Measurements from ENCODE around the gene GH2. TPM values are rescaled to one million over a fixed set of nuclear protein-coding genes. Genes with fewer than 3 reads are reported as not detected.

Gene GH2
- total RNA-seq, 1 experiment from 2014 or later = not detected

- no TSS peak for BruUV-seq (replicated peaks)
- Histone ChIP-seq H3K9me3 (ENCODE audit: low read length) (no peaks in the 10 kb centered on the region), H3K9me2 (replicated peaks; ENCODE audit: low read length) (no peaks in the 10 kb centered on the region), H2AFZ (ENCODE audit: low read length) (no peak overlapping the region), H4K20me1 (ENCODE audit: low read length) (peaks cover 23% of the 10 kb centered on the region), H3K79me2 (ENCODE audit: low read length) (peaks cover 37% of the 10 kb centered on the region), H3K4me3 (ENCODE audit: low read length) (no peak overlapping the region), H3K4me1 (ENCODE audit: insufficient read depth, low read length) (peaks cover 13% of the 10 kb centered on the region), H3K4me2 (ENCODE audit: low read length) (no peak overlapping the region), H3K27ac (ENCODE audit: low read length) (no peak overlapping the region), H3K36me3 (ENCODE audit: low read depth, low read length) (peaks cover 78% of the 10 kb centered on the region), H3K9ac (ENCODE audit: low read length) (no peak overlapping the region), H3F3A (ENCODE audit: low read length, unreplicated experiment) (no peaks in the 10 kb centered on the region), H3K27me3 (ENCODE audit: low read length) (no peaks in the 10 kb centered on the region)
- TF ChIP-seq CTCF (conservative IDR thresholded peaks at IDR 0.05; ENCODE audit: low read depth, low read length) (no peak), EZH2phosphoT487 (IDR thresholded peaks at IDR 0.05; ENCODE audit: borderline replicate concordance, low read length) (no peak), EZH2 (IDR thresholded peaks at IDR 0.05; ENCODE audit: low read length, unreplicated experiment) (no peak)
- intact Hi-C loops (cut with micrococcal nuclease) = no loop called here
- ATAC-seq = no peak
- DNase-seq = no peak
- POLR2A ChIA-PET (ENCODE audit: unreplicated experiment) = interaction anchor here (0.7 kb wide), 1 partner anchor 34 kb away, joined by 5 read pairs; no protein-coding TSS in a partner anchor
- CTCF ChIA-PET = no interaction called here
Measured at GRCh38 chr17:63832014-63832413, 49.7 kb downstream of the GH2 start.

- no peaks in the 10 kb centered on the region for H3K9me3 ChIP-seq (ENCODE audit: low read length)
- H2AFZ ChIP-seq (ENCODE audit: low read length) = no peak overlapping the region
- no peak overlapping the region for H3K27ac ChIP-seq (ENCODE audit: low read length)
- BruUV-seq (replicated peaks) = no TSS peak
- H3K4me1 ChIP-seq (ENCODE audit: insufficient read depth, low read length) = peaks cover 13% of the 10 kb centered on the region
- no peaks in the 10 kb centered on the region for H3K9me2 ChIP-seq (replicated peaks; ENCODE audit: low read length)
- no peaks in the 10 kb centered on the region for H3K27me3 ChIP-seq (ENCODE audit: low read length)
- ChIA-PET POLR2A (ENCODE audit: unreplicated experiment) (interaction anchor here (0.7 kb wide), 1 partner anchor 34 kb away, joined by 5 read pairs; no protein-coding TSS in a partner anchor), CTCF (no interaction called here)
- TF ChIP-seq EZH2phosphoT487 (IDR thresholded peaks at IDR 0.05; ENCODE audit: borderline replicate concordance, low read length) (no peak), CTCF (conservative IDR thresholded peaks at IDR 0.05; ENCODE audit: low read depth, low read length) (no peak), EZH2 (IDR thresholded peaks at IDR 0.05; ENCODE audit: low read length, unreplicated experiment) (no peak)
- intact Hi-C loops (cut with micrococcal nuclease) = no loop called here
- peaks cover 23% of the 10 kb centered on the region for H4K20me1 ChIP-seq (ENCODE audit: low read length)
- H3K36me3 ChIP-seq (ENCODE audit: low read depth, low read length) = peaks cover 73% of the 10 kb centered on the region
- H3K79me2 ChIP-seq (ENCODE audit: low read length) = peaks cover 35% of the 10 kb centered on the region
- H3K4me2 ChIP-seq (ENCODE audit: low read length) = no peak overlapping the region
- H3K4me3 ChIP-seq (ENCODE audit: low read length) = no peak overlapping the region
- H3K9ac ChIP-seq (ENCODE audit: low read length) = no peak overlapping the region
- H3F3A ChIP-seq (ENCODE audit: low read length, unreplicated experiment) = no peaks in the 10 kb centered on the region
- ATAC-seq (no peak), DNase-seq (no peak)
Measured at GRCh38 chr17:63831505-63831904, 50.2 kb downstream of the GH2 start.

GRCh38 chr17:63830904-63831491 lies 50.7 kb downstream of the GH2 start:
- peaks cover 14% of the 10 kb centered on the region for H3K4me1 ChIP-seq (ENCODE audit: insufficient read depth, low read length)
- TF ChIP-seq EZH2phosphoT487 (IDR thresholded peaks at IDR 0.05; ENCODE audit: borderline replicate concordance, low read length) (no peak), EZH2 (IDR thresholded peaks at IDR 0.05; ENCODE audit: low read length, unreplicated experiment) (no peak), CTCF (conservative IDR thresholded peaks at IDR 0.05; ENCODE audit: low read depth, low read length) (no peak)
- H4K20me1 ChIP-seq (ENCODE audit: low read length) = peaks cover 25% of the 10 kb centered on the region
- DNase-seq (no peak), ATAC-seq (no peak)
- no peaks in the 10 kb centered on the region for H3K9me3 ChIP-seq (ENCODE audit: low read length)
- no peak overlapping the region for H3K9ac ChIP-seq (ENCODE audit: low read length)
- POLR2A ChIA-PET (ENCODE audit: unreplicated experiment) = interaction anchor here (0.7 kb wide), 1 partner anchor 33 kb away, joined by 5 read pairs; no protein-coding TSS in a partner anchor
- intact Hi-C loops (cut with micrococcal nuclease) = no loop called here
- no peaks in the 10 kb centered on the region for H3F3A ChIP-seq (ENCODE audit: low read length, unreplicated experiment)
- H3K4me3 ChIP-seq (ENCODE audit: low read length) = no peak overlapping the region
- no peak overlapping the region for H3K27ac ChIP-seq (ENCODE audit: low read length)
- no peaks in the 10 kb centered on the region for H3K27me3 ChIP-seq (ENCODE audit: low read length)
- peaks cover 40% of the 10 kb centered on the region for H3K79me2 ChIP-seq (ENCODE audit: low read length)
- peaks cover 72% of the 10 kb centered on the region for H3K36me3 ChIP-seq (ENCODE audit: low read depth, low read length)
- H3K9me2 ChIP-seq (replicated peaks; ENCODE audit: low read length) = no peaks in the 10 kb centered on the region
- no peak overlapping the region for H2AFZ ChIP-seq (ENCODE audit: low read length)
- CTCF ChIA-PET = no interaction called here
- no peak overlapping the region for H3K4me2 ChIP-seq (ENCODE audit: low read length)
- no TSS peak for BruUV-seq (replicated peaks)
